ENCODE measurements around the gene TIMM22. TPM values are rescaled to one million over a fixed set of nuclear protein-coding genes. Genes with fewer than 3 reads are reported as not detected.

TIMM22 gene
- total and polyA plus RNA-seq, 2 donors (not counting 1 experiment from before 2014, with no cell fraction given), result 4.1 to 9.5 TPM

- TF ChIP-seq CTCF (IDR thresholded peaks at IDR 0.05) (no peak), EZH2 (IDR thresholded peaks at IDR 0.05; ENCODE audit: borderline replicate concordance, insufficient read depth, low read depth, low read length, poor library complexity, severe bottlenecking) (no peak)
- Mint-ChIP-seq H3K9me3 (ENCODE audit: insufficient read depth) (no peaks in the 10 kb centered on the region), H3K27me3 (no peaks in the 10 kb centered on the region), H3K27ac (peak overlapping the region; percentile 53), H3K4me3 (no peak overlapping the region), H3K4me1 (no peaks in the 10 kb centered on the region)
- Histone ChIP-seq H3K4me3 (ENCODE audit: control extremely low read depth in 1 of 5, extremely low read depth in 1 of 5, insufficient read depth in 1 of 5, low read depth in 2 of 5, low read length in 4 of 5) (no peak overlapping the region), H3K27ac (ENCODE audit: low read length in 2 of 2) (no peak overlapping the region), H3K9me3 (ENCODE audit: control extremely low read depth in 1 of 3, control insufficient read depth in 2 of 3, insufficient read depth in 1 of 3, low read length in 2 of 3) (no peaks in the 10 kb centered on the region), H3K9ac (ENCODE audit: low read length) (no peak overlapping the region), H3K79me2 (ENCODE audit: control insufficient read depth, insufficient read depth, low read length) (no peaks in the 10 kb centered on the region), H3K4me1 (ENCODE audit: control insufficient read depth in 2 of 2, insufficient read depth in 2 of 2, low read length in 2 of 2) (no peaks in the 10 kb centered on the region), H3K4me2 (replicated peaks; ENCODE audit: low read depth, low read length, poor library complexity, severe bottlenecking) (no peak overlapping the region), H3K27me3 (replicated peaks in 1 of 4; ENCODE audit: control extremely low read depth in 1 of 4, control insufficient read depth in 3 of 4, insufficient read depth in 4 of 4, low read length in 3 of 4) (no peaks in the 10 kb centered on the region), H3K36me3 (replicated peaks in 1 of 2; ENCODE audit: control extremely low read depth in 1 of 2, control insufficient read depth in 1 of 2, extremely low read depth in 1 of 2, insufficient read depth in 2 of 2, low read length in 1 of 2) (peaks cover 7 to 84% of the 10 kb centered on the region in 2 experiments), H2AFZ (ENCODE audit: insufficient read depth, low read depth, low read length, poor library complexity, severe bottlenecking) (no peak overlapping the region), H4K20me1 (ENCODE audit: control insufficient read depth, insufficient read depth, low read length, poor library complexity, severe bottlenecking) (peaks cover 10% of the 10 kb centered on the region)
- intact Hi-C loops (cut with micrococcal nuclease), result no loop called here
- no peak for ATAC-seq (ENCODE audit: low read depth)
- no peak for DNase-seq
- CTCF ChIA-PET, result interaction anchor here (0.6 kb wide), 1 partner anchor 212 kb away, joined by 5 read pairs; no protein-coding TSS in a partner anchor
- 39% methylated on average over 23 of the region's 23 CpGs for whole genome bisulfite sequencing (ENCODE audit: insufficient coverage)
- POLR2A ChIA-PET, result no interaction called here
These were observed 8.5 kb downstream of the TIMM22 start for GRCh38 chr17:1005361-1005946.

GRCh38 chr17:1006054-1006453 lies 9.1 kb downstream of the TIMM22 start:
- intact Hi-C loops (cut with micrococcal nuclease), result no loop called here
- Histone ChIP-seq H3K4me3 (ENCODE audit: control extremely low read depth in 1 of 5, extremely low read depth in 1 of 5, insufficient read depth in 1 of 5, low read depth in 2 of 5, low read length in 4 of 5) (no peak overlapping the region), H3K9ac (ENCODE audit: low read length) (no peak overlapping the region), H3K4me2 (replicated peaks; ENCODE audit: low read depth, low read length, poor library complexity, severe bottlenecking) (no peak overlapping the region), H3K79me2 (ENCODE audit: control insufficient read depth, insufficient read depth, low read length) (no peaks in the 10 kb centered on the region), H2AFZ (ENCODE audit: insufficient read depth, low read depth, low read length, poor library complexity, severe bottlenecking) (no peak overlapping the region), H3K9me3 (ENCODE audit: control extremely low read depth in 1 of 3, control insufficient read depth in 2 of 3, insufficient read depth in 1 of 3, low read length in 2 of 3) (no peaks in the 10 kb centered on the region), H3K36me3 (replicated peaks in 1 of 2; ENCODE audit: control extremely low read depth in 1 of 2, control insufficient read depth in 1 of 2, extremely low read depth in 1 of 2, insufficient read depth in 2 of 2, low read length in 1 of 2) (peaks cover 7 to 83% of the 10 kb centered on the region in 2 experiments), H4K20me1 (ENCODE audit: control insufficient read depth, insufficient read depth, low read length, poor library complexity, severe bottlenecking) (peaks cover 10% of the 10 kb centered on the region), H3K4me1 (ENCODE audit: control insufficient read depth in 2 of 2, insufficient read depth in 2 of 2, low read length in 2 of 2) (no peaks in the 10 kb centered on the region), H3K27ac (ENCODE audit: low read length in 2 of 2) (no peak overlapping the region), H3K27me3 (replicated peaks in 1 of 4; ENCODE audit: control extremely low read depth in 1 of 4, control insufficient read depth in 3 of 4, insufficient read depth in 4 of 4, low read length in 3 of 4) (no peaks in the 10 kb centered on the region)
- Mint-ChIP-seq H3K4me1 (no peaks in the 10 kb centered on the region), H3K9me3 (ENCODE audit: insufficient read depth) (no peaks in the 10 kb centered on the region), H3K27ac (no peak overlapping the region), H3K4me3 (no peak overlapping the region), H3K27me3 (no peaks in the 10 kb centered on the region)
- ChIA-PET POLR2A (no interaction called here), CTCF (no interaction called here)
- WGBS (ENCODE audit: insufficient coverage), result 79% methylated on average over 16 of the region's 16 CpGs
- TF ChIP-seq EZH2 (IDR thresholded peaks at IDR 0.05; ENCODE audit: borderline replicate concordance, insufficient read depth, low read depth, low read length, poor library complexity, severe bottlenecking) (no peak), CTCF (IDR thresholded peaks at IDR 0.05) (no peak)
- ATAC-seq (ENCODE audit: low read depth), result no peak
- DNase-seq, result no peak
